IMR-90 (cell line): Measurements from ENCODE around the gene NCKAP5. TPM values are rescaled to one million over a fixed set of nuclear protein-coding genes. Genes with fewer than 3 reads are reported as not detected.
A peak's percentile ranks its signal among the peaks of the same experiment; 100 is the strongest.

ENCODE experiments used
- ATAC-seq: fragments of 200-7000 bp; cut with Tn5 transposase; 2 replicates; pipeline ENCODE4 v1.9.1; 2020; ENCODE audit warnings: low read depth, mild to moderate bottlenecking, moderate library complexity
- BruUV-seq: library from RNA; stranded (reverse); fragments of 400-500 nt; replicated peaks from 2 replicates; lab custom pipeline; 2021; lab: Mats Ljungman, UMichigan
- CTCF ChIA-PET: fragments of 300-600 bp; formaldehyde crosslinking; extraction: SDS; loops from one replicate; lab custom pipeline; 2021; ENCODE audit warnings: antibody characterized with exemption; lab: Yijun Ruan, JAX
- POLR2A ChIA-PET: fragments of 300-600 bp; sonication (Branson Sonifier 250); formaldehyde crosslinking; loops from one replicate; lab custom pipeline; 2022; ENCODE audit warnings: antibody characterized with exemption; ENCODE audit not compliant: unreplicated experiment; lab: Charles Lee
- DNase-seq: peaks from one replicate; pipeline ENCODE4 v3.0.0; 2013
- H2AFZ ChIP-seq: replicated peaks from 2 replicates; pipeline ENCODE3; 2013; ENCODE audit warnings: low read length, mild to moderate bottlenecking; ENCODE audit not compliant: poor library complexity
- H2AK5ac ChIP-seq: 2 replicates; pipeline ENCODE4 v1.6.1; 2013; ENCODE audit warnings: low read depth, low read length, inconsistent platforms
- H2AK9ac ChIP-seq: replicated peaks from 2 replicates; pipeline ENCODE3; 2013; ENCODE audit warnings: mild to moderate bottlenecking, low read depth, low read length, moderate library complexity; ENCODE audit not compliant: poor library complexity
- H2BK120ac ChIP-seq: 2 replicates; pipeline ENCODE4 v1.6.1; 2013; ENCODE audit warnings: low read depth, low read length, inconsistent platforms
- H2BK15ac ChIP-seq: 3 replicates; pipeline ENCODE4 v1.6.1; 2013; ENCODE audit warnings: low read depth, low read length, inconsistent platforms
- H2BK20ac ChIP-seq: 2 replicates; pipeline ENCODE4 v1.6.1; 2013; ENCODE audit warnings: low read depth, mild to moderate bottlenecking, inconsistent platforms, low read length, moderate library complexity
- H2BK5ac ChIP-seq: 2 replicates; pipeline ENCODE4 v1.6.1; 2013; ENCODE audit warnings: mild to moderate bottlenecking, low read depth, low read length, inconsistent platforms; ENCODE audit not compliant: poor library complexity, severe bottlenecking
- H3K14ac ChIP-seq: replicated peaks from 2 replicates; pipeline ENCODE4 v1.6.1; 2013; ENCODE audit warnings: low read depth, low read length, inconsistent platforms
- H3K18ac ChIP-seq: 2 replicates; pipeline ENCODE4 v1.6.1; 2013; ENCODE audit warnings: low read depth, low read length, control low read depth
- H3K23ac ChIP-seq: 2 replicates; pipeline ENCODE4 v1.6.1; 2013; ENCODE audit warnings: low read depth, low read length, inconsistent platforms
- H3K27ac ChIP-seq: 2 replicates; pipeline ENCODE4 v1.5.1; 2013; ENCODE audit warnings: mild to moderate bottlenecking, control low read depth, low read length; ENCODE audit not compliant: insufficient read depth
- H3K27me3 ChIP-seq: 2 replicates; pipeline ENCODE4 v1.6.1; 2013; ENCODE audit warnings: low read length; ENCODE audit not compliant: control insufficient read depth, insufficient read depth
- H3K36me3 ChIP-seq: 2 replicates; pipeline ENCODE4 v1.6.1; 2013; ENCODE audit warnings: low read length, mixed read lengths; ENCODE audit not compliant: control insufficient read depth, insufficient read depth
- H3K4ac ChIP-seq: 2 replicates; pipeline ENCODE4 v1.6.1; 2013; ENCODE audit warnings: low read depth, low read length, inconsistent platforms
- H3K4me1 ChIP-seq: 2 replicates; pipeline ENCODE4 v1.6.1; 2013; ENCODE audit warnings: low read length, mixed read lengths; ENCODE audit not compliant: control insufficient read depth, insufficient read depth
- H3K4me2 ChIP-seq: 2 replicates; pipeline ENCODE4 v1.6.1; 2013; ENCODE audit warnings: low read depth, mild to moderate bottlenecking, control low read depth, low read length, moderate library complexity
- H3K4me3 ChIP-seq: 2 replicates; pipeline ENCODE4 v1.5.1; 2013; ENCODE audit warnings: low read depth, mild to moderate bottlenecking, control low read depth, low read length, moderate library complexity; ENCODE audit not compliant: insufficient read depth
- H3K56ac ChIP-seq: 2 replicates; pipeline ENCODE4 v1.6.1; 2013; ENCODE audit warnings: low read length, inconsistent platforms; ENCODE audit not compliant: insufficient read depth; ENCODE audit errors: extremely low read depth
- H3K79me1 ChIP-seq, 2 experiments: 2 replicates each; pipeline ENCODE4 v1.6.1; 2013; ENCODE audit warnings: low read length in 2 of 2, inconsistent platforms in 1 of 2, low read depth in 1 of 2
- H3K9ac ChIP-seq: 2 replicates; pipeline ENCODE4 v1.6.1; 2013; ENCODE audit warnings: low read depth, low read length, control low read depth
- H3K9me1 ChIP-seq: 2 replicates; pipeline ENCODE4 v1.6.1; 2013; ENCODE audit warnings: low read length, inconsistent platforms; ENCODE audit not compliant: insufficient read depth
- H3K9me3 ChIP-seq: 2 replicates; pipeline ENCODE4 v1.6.1; 2013; ENCODE audit warnings: low read length; ENCODE audit not compliant: control insufficient read depth, insufficient read depth
- H4K20me1 ChIP-seq: 2 replicates; pipeline ENCODE4 v1.6.1; 2013; ENCODE audit warnings: low read length, inconsistent platforms; ENCODE audit not compliant: insufficient read depth
- H4K5ac ChIP-seq: 2 replicates; pipeline ENCODE4 v1.6.1; 2013; ENCODE audit warnings: mild to moderate bottlenecking, low read depth, low read length, control low read depth
- H4K8ac ChIP-seq, 2 experiments: 2 replicates each; pipeline ENCODE4 v1.6.1; 2013; ENCODE audit warnings: low read depth in 2 of 2, low read length in 2 of 2, control low read depth in 1 of 2, inconsistent platforms in 1 of 2
- H4K91ac ChIP-seq: 2 replicates; pipeline ENCODE4 v1.6.1; 2013; ENCODE audit warnings: low read depth, low read length, inconsistent platforms; ENCODE audit not compliant: insufficient read depth
- ELK1 ChIP-seq: fragments of 150-350 bp; IDR thresholded peaks from 2 replicates; pipeline ENCODE4 v1.6.1; 2016; ENCODE audit warnings: low read depth, mild to moderate bottlenecking, low read length, moderate library complexity, borderline replicate concordance
- MAZ ChIP-seq: IDR thresholded peaks from 2 replicates; pipeline ENCODE4 v1.6.1; 2012; ENCODE audit warnings: low read depth, mild to moderate bottlenecking, low read length, improper control_type of control experiment, moderate library complexity, borderline replicate concordance
- RAD21 ChIP-seq: IDR thresholded peaks from 2 replicates; pipeline ENCODE4 v1.6.1; 2012; ENCODE audit warnings: low read length, improper control_type of control experiment
- RCOR1 ChIP-seq: IDR thresholded peaks from 2 replicates; pipeline ENCODE4 v1.6.1; 2012; ENCODE audit warnings: mild to moderate bottlenecking, low read length, improper control_type of control experiment; ENCODE audit not compliant: insufficient replicate concordance
- SMC3 ChIP-seq: fragments of 150-350 bp; IDR thresholded peaks from 2 replicates; pipeline ENCODE4 v1.6.1; 2016; ENCODE audit warnings: low read depth, mild to moderate bottlenecking, antibody characterized with exemption, low read length, moderate library complexity
- USF2 ChIP-seq: fragments of 150-350 bp; IDR thresholded peaks from 2 replicates; pipeline ENCODE4 v1.6.1; 2017; ENCODE audit warnings: mild to moderate bottlenecking, antibody characterized with exemption, low read length, low read depth
- WGBS, 2 experiments: methylation state at CpG; one replicate each; pipeline versions ENCODE4 v1.1.5 to v1.1.7; 2013; ENCODE audit warnings: missing lambda C conversion rate in 2 of 2; ENCODE audit not compliant: insufficient read length in 1 of 2; ENCODE audit errors: extremely low coverage in 2 of 2; 5-methylcytosine and 5-hydroxymethylcytosine counted together
- dilution Hi-C: fragments of 300-500 bp; cut with HindIII; formaldehyde crosslinking; loops from one replicate; pipeline ENCODE4 v1.14.3; 2018; ENCODE audit warnings: low sequenced_read_pairs; ENCODE audit not compliant: unreplicated experiment
- in situ Hi-C: fragments of 300-500 bp; cut with MboI; formaldehyde crosslinking; loops from 3 replicates; pipeline ENCODE4 v1.14.3; 2019; ENCODE audit warnings: low sequenced_read_pairs, inconsistent platforms, mixed read lengths
- intact Hi-C: fragments of 100-400 bp; cut with micrococcal nuclease; formaldehyde crosslinking; loops from 2 replicates; pipeline ENCODE4 v1.10.0; 2022
- polyA plus RNA-seq, 3 experiments: library from polyadenylated mRNA; depleted of rRNA; stranded (reverse); fragments of >200 nt; gene quantifications; 2 replicates each; pipeline ENCODE4 v1.2.3, GENCODE V29; 2012; ENCODE audit warnings: low replicate concordance in 1 of 3
- total RNA-seq: library from RNA; depleted of rRNA; stranded (reverse); fragments of >200 nt; gene quantifications from 2 replicates; pipeline ENCODE4 v1.2.3, GENCODE V29; 2012

Gene NCKAP5
- total and polyA plus RNA-seq, 2 of the 4 experiments (the other 2 are of a cell fraction) = 2.7 to 3.9 TPM

GRCh38 chr2:133166031-133166430 lies 402.2 kb downstream of the NCKAP5 start (continued):
- TF ChIP-seq USF2 = no peak

GRCh38 chr2:133163111-133163510 lies 405.2 kb downstream of the NCKAP5 start:
- CTCF ChIA-PET = no interaction called here
- H3K27me3 ChIP-seq = no peaks in the 10 kb centered on the region

More at GRCh38 chr2:133163111-133163510, 405.2 kb downstream of the NCKAP5 start:
- no peak overlapping the region for H3K4me2 ChIP-seq
- H2BK120ac ChIP-seq = no peak overlapping the region
- H2AK9ac ChIP-seq = no peak overlapping the region
- no peak overlapping the region for H4K5ac ChIP-seq
- intact Hi-C loops = loop anchor here (10.0 kb wide), 1 partner anchor 898 kb away; no protein-coding TSS in a partner anchor
- POLR2A ChIA-PET = no interaction called here
- H4K8ac ChIP-seq = no peak overlapping the region
- 0 out of 2 replicates have a peak overlapping the region, but pooled peaks have one; percentile 60 for H3K23ac ChIP-seq
- peaks cover 6% of the 10 kb centered on the region for H3K4me1 ChIP-seq
- no peak overlapping the region for H3K9ac ChIP-seq
- no peak overlapping the region for H3K4me3 ChIP-seq
- DNase-seq (no peak), ATAC-seq (no peak)
- H3K36me3 ChIP-seq = no peaks in the 10 kb centered on the region
- peaks cover 33 to 73% of the 10 kb centered on the region in 2 experiments for H3K79me1 ChIP-seq
- in situ Hi-C loops = no loop called here
- H4K20me1 ChIP-seq = peaks cover 9% of the 10 kb centered on the region; the same call in 1 of the 2 replicates
- BruUV-seq = no TSS peak
- WGBS, 2 experiments = no CpG with 5 or more reads among the region's 4 CpGs
- H3K4ac ChIP-seq = no peak overlapping the region
- H2AK5ac ChIP-seq = no peak overlapping the region
- dilution Hi-C loops = no loop called here
- H3K9me1 ChIP-seq = peaks cover 12% of the 10 kb centered on the region
- no peak overlapping the region for H3K27ac ChIP-seq
- no peaks in the 10 kb centered on the region for H3K9me3 ChIP-seq
- 0 out of 2 replicates have a peak overlapping the region, but pooled peaks have one; percentile 14 for H3K18ac ChIP-seq
- H2BK20ac ChIP-seq = no peak overlapping the region
- no peak overlapping the region for H4K91ac ChIP-seq
- H3K14ac ChIP-seq = no peak overlapping the region
- no peak overlapping the region for H3K56ac ChIP-seq
- TF ChIP-seq SMC3 (no peak), MAZ (no peak), RAD21 (no peak), ELK1 (no peak), RCOR1 (no peak)
- H2BK15ac ChIP-seq = peak overlapping the region; percentile 56; the same call in 1 of the 3 replicates
- H2AFZ ChIP-seq = no peak overlapping the region
- no peak overlapping the region for H2BK5ac ChIP-seq
